Prostate gland (tissue), 2 donors: Measurements from ENCODE around the gene VAPA.

Experiments used
- CTCF ChIP-seq, 4 experiments: fragments of 200-600 bp in 2 of 4; fragments of 450-650 bp in 2 of 4; sonication (generic) in 2 of 4; IDR thresholded peaks; 1 replicate in 3 of 4; 2 replicates in 1 of 4; pipeline ENCODE4 v1.5.1; 2016 to 2019; ENCODE audit warnings: antibody characterized with exemption in 4 of 4, mild to moderate bottlenecking in 2 of 4, moderate library complexity in 2 of 4
- POLR2A ChIP-seq: fragments of 450-650 bp; IDR thresholded peaks from one replicate; pipeline ENCODE4 v1.6.1; 2016; ENCODE audit warnings: antibody characterized with exemption, mild to moderate bottlenecking
- POLR2AphosphoS5 ChIP-seq: sonication (generic); formaldehyde crosslinking; IDR thresholded peaks from one replicate; pipeline ENCODE4 v1.6.1; 2017; ENCODE audit warnings: antibody characterized with exemption

- no peak for TF ChIP-seq CTCF (IDR thresholded peaks at IDR 0.05)
- TF ChIP-seq POLR2AphosphoS5, result no peak
- no peak for TF ChIP-seq POLR2A
Measured at GRCh38 chr18:9994026-9994570, 80.3 kb downstream of the VAPA start.
